OCI-LY7 (cell line): ENCODE results near the gene VWF. TPM values are rescaled to one million over a fixed set of nuclear protein-coding genes. Genes with fewer than 3 reads are reported as not detected.

Source experiments
- BruUV-seq: library from RNA; stranded (reverse); fragments of 400-500 nt; replicated peaks from 2 replicates; lab custom pipeline; 2021; lab: Mats Ljungman, UMichigan
- CTCF ChIA-PET: fragments of 300-600 bp; sonication (Branson Sonifier 250); formaldehyde crosslinking; loops from one replicate; lab custom pipeline; 2022; ENCODE audit warnings: antibody characterized with exemption; ENCODE audit not compliant: unreplicated experiment; lab: Charles Lee
- POLR2A ChIA-PET: fragments of 300-600 bp; sonication (Branson Sonifier 250); formaldehyde crosslinking; loops from one replicate; lab custom pipeline; 2022; ENCODE audit warnings: antibody characterized with exemption; lab: Charles Lee
- DNase-seq: peaks from one replicate; pipeline ENCODE4 v3.0.0-alpha.2; 2015; ENCODE audit warnings: low spot score
- H2AFZ ChIP-seq: fragments of 200-600 bp; sonication (generic), shearing (Covaris generic); 2 replicates; pipeline ENCODE4 v1.6.1; 2014; ENCODE audit warnings: mild to moderate bottlenecking, antibody characterized with exemption, low read length, moderate library complexity
- H3K27ac ChIP-seq: fragments of 200-600 bp; sonication (generic); 2 replicates; pipeline ENCODE4 v1.5.1; 2014; ENCODE audit warnings: mixed run types, low read depth, mild to moderate bottlenecking, moderate library complexity, low read length, inconsistent platforms; ENCODE audit not compliant: poor library complexity, severe bottlenecking
- H3K36me3 ChIP-seq: fragments of 200-600 bp; sonication (generic); 2 replicates; pipeline ENCODE4 v1.6.1; 2014; ENCODE audit warnings: mild to moderate bottlenecking, antibody characterized with exemption, low read length, moderate library complexity, mixed read lengths; ENCODE audit not compliant: insufficient read depth
- H3K4me1 ChIP-seq: fragments of 200-600 bp; sonication (generic); 2 replicates; pipeline ENCODE4 v1.5.1; 2014; ENCODE audit warnings: mild to moderate bottlenecking, low read length; ENCODE audit not compliant: insufficient read depth, poor library complexity, severe bottlenecking
- H3K4me2 ChIP-seq: fragments of 200-600 bp; sonication (generic); 2 replicates; pipeline ENCODE4 v1.6.1; 2014; ENCODE audit warnings: mild to moderate bottlenecking, low read length
- H3K4me3 ChIP-seq: fragments of 200-600 bp; sonication (generic); 2 replicates; pipeline ENCODE4 v1.5.1; 2014; ENCODE audit warnings: mild to moderate bottlenecking, low read depth, low read length; ENCODE audit not compliant: poor library complexity, severe bottlenecking
- H3K79me2 ChIP-seq: fragments of 200-600 bp; sonication (generic); 2 replicates; pipeline ENCODE4 v1.6.1; 2016; ENCODE audit warnings: low read depth, mild to moderate bottlenecking, low read length, moderate library complexity, mixed read lengths; ENCODE audit not compliant: insufficient read depth
- H3K9me2 ChIP-seq: fragments of 200-600 bp; sonication (generic); 2 replicates; pipeline ENCODE4 v1.6.1; 2016; ENCODE audit warnings: mild to moderate bottlenecking, low read length, mixed read lengths; ENCODE audit not compliant: insufficient read depth
- H3K9me3 ChIP-seq: fragments of 200-600 bp; sonication (generic); 2 replicates; pipeline ENCODE4 v1.6.1; 2014; ENCODE audit warnings: mild to moderate bottlenecking, mixed run types, low read length, mixed read lengths
- H4K20me1 ChIP-seq: fragments of 200-600 bp; sonication (generic); 2 replicates; pipeline ENCODE4 v1.6.1; 2014; ENCODE audit warnings: mild to moderate bottlenecking, antibody characterized with exemption, low read length, moderate library complexity, mixed read lengths; ENCODE audit not compliant: insufficient read depth
- CTCF ChIP-seq: fragments of 200-600 bp; sonication (generic); conservative IDR thresholded peaks from 2 replicates; pipeline ENCODE4 v1.5.1; 2014; ENCODE audit warnings: mild to moderate bottlenecking, antibody characterized with exemption, low read length, moderate library complexity, mixed read lengths
- EZH2phosphoT487 ChIP-seq: fragments of 200-600 bp; sonication (generic); IDR thresholded peaks from 2 replicates; pipeline ENCODE4 v1.6.1; 2018; ENCODE audit warnings: low read depth, borderline replicate concordance, mild to moderate bottlenecking, mixed run types, antibody characterized with exemption, low read length, moderate library complexity, mixed read lengths
- intact Hi-C: fragments of 100-400 bp; cut with micrococcal nuclease; formaldehyde crosslinking; loops from one replicate; pipeline ENCODE4 v1.10.0; 2022; ENCODE audit not compliant: unreplicated experiment
- total RNA-seq, 2 experiments: library from RNA; depleted of rRNA in 1 of 2; stranded (reverse); fragments of >200 nt in 1 of 2; shearing (Covaris generic) in 1 of 2; gene quantifications; 2 replicates each; pipeline ENCODE4 v1.2.3, GENCODE V29; 2014 to 2022

Gene VWF
- total RNA-seq, 2 experiments from 2014 or later: 0.32 TPM; not detected in 1

- no TSS peak for BruUV-seq
- Histone ChIP-seq H3K4me3 (no peak overlapping the region), H4K20me1 (no peaks in the 10 kb centered on the region), H3K79me2 (no peaks in the 10 kb centered on the region), H3K27ac (no peak overlapping the region), H3K9me2 (no peaks in the 10 kb centered on the region), H2AFZ (no peak overlapping the region), H3K36me3 (no peaks in the 10 kb centered on the region), H3K9me3 (no peaks in the 10 kb centered on the region), H3K4me1 (no peaks in the 10 kb centered on the region), H3K4me2 (no peak overlapping the region)
- ChIA-PET POLR2A (no interaction called here), CTCF (no interaction called here)
- no peak for DNase-seq
- no peak for TF ChIP-seq EZH2phosphoT487
- no peak for TF ChIP-seq CTCF
- intact Hi-C loops: no loop called here
Observed at GRCh38 chr12:6078398-6079096, 45.9 kb downstream of the VWF start.

GRCh38 chr12:6077692-6078083 is 46.8 kb downstream of the VWF start:
- H3K36me3 ChIP-seq: no peaks in the 10 kb centered on the region
- no peak overlapping the region for H2AFZ ChIP-seq
- no peaks in the 10 kb centered on the region for H3K9me2 ChIP-seq
- intact Hi-C loops: no loop called here
- H3K79me2 ChIP-seq: no peaks in the 10 kb centered on the region
- no peaks in the 10 kb centered on the region for H4K20me1 ChIP-seq
- no peak for DNase-seq
- no peaks in the 10 kb centered on the region for H3K9me3 ChIP-seq
- H3K27ac ChIP-seq: no peak overlapping the region
- TF ChIP-seq CTCF: no peak
- TF ChIP-seq EZH2phosphoT487: no peak
- ChIA-PET POLR2A (no interaction called here), CTCF (no interaction called here)
- BruUV-seq: no TSS peak
- H3K4me1 ChIP-seq: no peaks in the 10 kb centered on the region
- no peak overlapping the region for H3K4me2 ChIP-seq
- H3K4me3 ChIP-seq: no peak overlapping the region
